Body of pancreas (tissue), 4 donors: Measurements from ENCODE around the gene AGMO.

Experiments
- POLR2A ChIP-seq, 3 donors: fragments of 450-650 bp; IDR thresholded peaks; one replicate each; pipeline ENCODE4 v1.6.1; 2016; ENCODE audit warnings: antibody characterized with exemption in 3 of 3, mild to moderate bottlenecking in 2 of 3
- TF ChIP-seq, protein P1 (sequence below), 7 experiments: fragments of 450-650 bp in 4 of 7; fragments of 200-600 bp in 3 of 7; sonication (generic) in 3 of 7; IDR thresholded peaks; one replicate each; pipeline ENCODE4 v1.5.1; 2016 to 2019; ENCODE audit warnings: antibody characterized with exemption in 7 of 7

DNA sequence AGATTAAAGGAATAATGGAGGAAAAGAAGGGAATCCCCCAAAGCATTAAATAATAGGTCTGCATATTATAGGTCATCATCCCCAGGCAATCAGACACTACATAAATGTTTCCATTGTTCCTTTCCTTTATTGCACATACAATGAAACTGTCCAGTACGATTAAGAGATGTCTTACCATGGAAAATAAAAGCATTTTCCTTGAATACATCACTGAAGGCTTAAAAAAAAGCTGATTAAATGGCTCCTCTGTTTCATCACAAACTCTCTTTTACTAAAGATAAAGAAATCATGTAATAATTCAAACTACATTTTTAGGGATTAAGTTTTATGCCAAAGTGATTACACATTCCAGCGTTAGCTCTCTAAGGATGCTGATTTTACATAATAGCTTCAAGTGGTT, 316.0 kb downstream of the AGMO start:
- TF ChIP-seq POLR2A (IDR thresholded peaks at IDR 0.05), result no peak
- TF ChIP-seq, protein P1, sequence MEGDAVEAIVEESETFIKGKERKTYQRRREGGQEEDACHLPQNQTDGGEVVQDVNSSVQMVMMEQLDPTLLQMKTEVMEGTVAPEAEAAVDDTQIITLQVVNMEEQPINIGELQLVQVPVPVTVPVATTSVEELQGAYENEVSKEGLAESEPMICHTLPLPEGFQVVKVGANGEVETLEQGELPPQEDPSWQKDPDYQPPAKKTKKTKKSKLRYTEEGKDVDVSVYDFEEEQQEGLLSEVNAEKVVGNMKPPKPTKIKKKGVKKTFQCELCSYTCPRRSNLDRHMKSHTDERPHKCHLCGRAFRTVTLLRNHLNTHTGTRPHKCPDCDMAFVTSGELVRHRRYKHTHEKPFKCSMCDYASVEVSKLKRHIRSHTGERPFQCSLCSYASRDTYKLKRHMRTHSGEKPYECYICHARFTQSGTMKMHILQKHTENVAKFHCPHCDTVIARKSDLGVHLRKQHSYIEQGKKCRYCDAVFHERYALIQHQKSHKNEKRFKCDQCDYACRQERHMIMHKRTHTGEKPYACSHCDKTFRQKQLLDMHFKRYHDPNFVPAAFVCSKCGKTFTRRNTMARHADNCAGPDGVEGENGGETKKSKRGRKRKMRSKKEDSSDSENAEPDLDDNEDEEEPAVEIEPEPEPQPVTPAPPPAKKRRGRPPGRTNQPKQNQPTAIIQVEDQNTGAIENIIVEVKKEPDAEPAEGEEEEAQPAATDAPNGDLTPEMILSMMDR (IDR thresholded peaks at IDR 0.05), result no peak
